HEK293 (cell line): ENCODE measurements around the gene PROX2.

Experiments
- CTCF ChIA-PET: fragments of 350-600 bp; formaldehyde crosslinking; extraction: SDS; loops from one replicate; lab custom pipeline; 2021; ENCODE audit warnings: antibody characterized with exemption; lab: Yijun Ruan, JAX
- POLR2A ChIA-PET: fragments of 300-600 bp; formaldehyde crosslinking; extraction: SDS; loops from one replicate; lab custom pipeline; 2020; ENCODE audit warnings: antibody characterized with exemption, inconsistent platforms; lab: Yijun Ruan, JAX
- H3K27ac ChIP-seq: fragments of 200-500 bp; sonication (Bioruptor generic); 2 replicates; pipeline ENCODE4 v1.5.1; 2014; ENCODE audit warnings: low read depth, low read length, control low read depth, inconsistent platforms; ENCODE audit errors: extremely low read depth
- H3K36me3 ChIP-seq, 2 experiments: fragments of 200-500 bp in 1 of 2; sonication (Bioruptor generic) in 1 of 2; 1 replicate in 1 of 2; 2 replicates in 1 of 2; pipeline ENCODE4 v1.5.1; 2014 to 2017; ENCODE audit warnings: inconsistent platforms in 2 of 2, low read length in 2 of 2; ENCODE audit not compliant: control insufficient read depth in 2 of 2, insufficient read depth in 1 of 2
- H3K4me1 ChIP-seq: fragments of 200-500 bp; sonication (Bioruptor generic); 2 replicates; pipeline ENCODE4 v1.5.1; 2014; ENCODE audit warnings: mild to moderate bottlenecking, low read length, inconsistent platforms; ENCODE audit not compliant: control insufficient read depth, insufficient read depth
- H3K4me3 ChIP-seq: 2 replicates; pipeline ENCODE4 v1.5.1; 2011; ENCODE audit warnings: low read depth, mild to moderate bottlenecking, control low read depth, low read length, moderate library complexity
- H3K9me3 ChIP-seq: fragments of 200-500 bp; sonication (Bioruptor generic); 2 replicates; pipeline ENCODE4 v1.5.1; 2014; ENCODE audit warnings: low read depth, low read length, inconsistent platforms; ENCODE audit not compliant: control insufficient read depth, insufficient read depth
- EGR2 ChIP-seq: fragments of 450-650 bp; formaldehyde crosslinking; IDR thresholded peaks from 2 replicates; pipeline ENCODE4 v1.5.1; 2016; ENCODE audit warnings: low read depth, missing biosample characterization, missing genetic modification characterization
- HOXD13 ChIP-seq: sonication (generic); formaldehyde crosslinking; IDR thresholded peaks from 2 replicates; pipeline ENCODE4 v1.8.0; 2022; ENCODE audit warnings: missing genetic modification reagents, borderline replicate concordance
- MZF1 ChIP-seq: fragments of 450-650 bp; formaldehyde crosslinking; IDR thresholded peaks from 2 replicates; pipeline ENCODE4 v1.5.1; 2017; ENCODE audit warnings: missing biosample characterization, missing genetic modification characterization, borderline replicate concordance
- PRDM1 ChIP-seq: fragments of 450-650 bp; formaldehyde crosslinking; IDR thresholded peaks from 2 replicates; pipeline ENCODE4; 2016; ENCODE audit warnings: missing biosample characterization, missing genetic modification characterization
- SCRT2 ChIP-seq: fragments of 450-650 bp; formaldehyde crosslinking; IDR thresholded peaks from 2 replicates; pipeline ENCODE4 v1.5.1; 2016; ENCODE audit warnings: missing biosample characterization, missing genetic modification characterization
- ZBTB7A ChIP-seq: fragments of 450-650 bp; formaldehyde crosslinking; IDR thresholded peaks from 2 replicates; pipeline ENCODE4 v1.5.1; 2016; ENCODE audit warnings: low read depth, missing biosample characterization, missing genetic modification characterization
- ZNF133 ChIP-seq: fragments of 450-650 bp; formaldehyde crosslinking; IDR thresholded peaks from 2 replicates; pipeline ENCODE4 v1.5.1; 2016; ENCODE audit warnings: missing biosample characterization, missing genetic modification characterization
- ZNF138 ChIP-seq: fragments of 450-650 bp; formaldehyde crosslinking; IDR thresholded peaks from 2 replicates; pipeline ENCODE4 v1.5.1; 2016; ENCODE audit warnings: missing biosample characterization, missing genetic modification characterization, borderline replicate concordance
- ZNF157 ChIP-seq: fragments of 450-650 bp; formaldehyde crosslinking; IDR thresholded peaks from 2 replicates; pipeline ENCODE4 v1.5.1; 2016; ENCODE audit warnings: missing biosample characterization, missing genetic modification characterization
- ZNF610 ChIP-seq: fragments of 450-650 bp; formaldehyde crosslinking; IDR thresholded peaks from 2 replicates; pipeline ENCODE4 v1.5.1; 2016; ENCODE audit warnings: missing biosample characterization, missing genetic modification characterization, borderline replicate concordance
- ZNF658 ChIP-seq: fragments of 450-650 bp; formaldehyde crosslinking; IDR thresholded peaks from 2 replicates; pipeline ENCODE4; 2016; ENCODE audit warnings: missing biosample characterization, missing genetic modification characterization
- ZNF701 ChIP-seq: fragments of 450-650 bp; formaldehyde crosslinking; IDR thresholded peaks from 2 replicates; pipeline ENCODE4 v1.5.1; 2016; ENCODE audit warnings: missing biosample characterization, missing genetic modification characterization
- ZNF768 ChIP-seq: fragments of 450-650 bp; formaldehyde crosslinking; IDR thresholded peaks from 2 replicates; pipeline ENCODE4 v1.5.1; 2018; ENCODE audit warnings: missing biosample characterization, mild to moderate bottlenecking, missing genetic modification characterization
- ZNF843 ChIP-seq: fragments of 450-650 bp; formaldehyde crosslinking; IDR thresholded peaks from 2 replicates; pipeline ENCODE4 v1.5.1; 2016; ENCODE audit warnings: missing biosample characterization, missing genetic modification characterization
- TF ChIP-seq, protein P1 (sequence below): fragments of 450-650 bp; formaldehyde crosslinking; IDR thresholded peaks from 2 replicates; pipeline ENCODE4 v1.5.1; 2016; ENCODE audit warnings: missing biosample characterization, missing genetic modification characterization
- TF ChIP-seq, protein P2 (sequence below): fragments of 450-650 bp; formaldehyde crosslinking; IDR thresholded peaks from 2 replicates; pipeline ENCODE4 v1.5.1; 2016; ENCODE audit warnings: missing biosample characterization, missing genetic modification characterization
- TF ChIP-seq, protein P3 (sequence below): fragments of 450-650 bp; formaldehyde crosslinking; conservative IDR thresholded peaks from 2 replicates; pipeline ENCODE4 v1.5.1; 2016; ENCODE audit warnings: low read depth, missing biosample characterization, missing genetic modification characterization
- TF ChIP-seq, protein P4 (sequence below): fragments of 450-650 bp; formaldehyde crosslinking; IDR thresholded peaks from 2 replicates; pipeline ENCODE4 v1.5.1; 2016; ENCODE audit warnings: missing biosample characterization, missing genetic modification characterization
- TF ChIP-seq, protein P5 (sequence below): fragments of 450-650 bp; formaldehyde crosslinking; IDR thresholded peaks from 2 replicates; pipeline ENCODE4 v1.5.1; 2016; ENCODE audit warnings: missing biosample characterization, missing genetic modification characterization

The PROX2 gene

DNA sequence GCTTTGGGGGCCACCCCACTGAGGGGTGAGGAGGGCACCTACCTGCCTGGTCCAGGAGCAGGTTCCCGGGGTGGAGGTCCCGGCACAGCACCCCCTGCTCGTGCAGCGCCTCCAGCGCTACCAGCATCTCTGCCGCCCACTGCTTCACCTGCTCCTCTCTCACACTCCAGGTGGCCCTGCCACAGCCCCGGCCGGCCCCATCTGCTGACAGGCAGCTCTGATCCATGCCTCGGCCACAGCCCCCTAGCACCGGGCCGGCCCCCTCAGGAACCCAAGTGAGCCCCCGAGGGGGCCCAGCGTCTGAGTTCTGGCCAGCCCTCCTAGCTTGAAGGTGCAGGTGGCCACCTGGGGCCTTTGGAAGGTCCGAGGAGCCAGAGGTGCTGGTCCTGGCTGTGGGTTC is 33.6 kb upstream of the PROX2 start:
- no peak overlapping the region for H3K27ac ChIP-seq
- peaks cover 0 to 21% of the 10 kb centered on the region in 2 experiments; a peak in 2 of 3 replicates for H3K36me3 ChIP-seq
- no peak overlapping the region for H3K4me3 ChIP-seq
- no peaks in the 10 kb centered on the region for H3K9me3 ChIP-seq
- TF ChIP-seq PRDM1 (tag by site-specific recombination) (no peak), ZNF610 (tag by site-specific recombination) (no peak), HOXD13 (CRISPR knock-in tag) (no peak), ZNF658 (tag by site-specific recombination) (no peak), EGR2 (no peak), SCRT2 (no peak), MZF1 (tag by site-specific recombination) (no peak), ZNF701 (tag by site-specific recombination) (no peak), ZNF133 (tag by site-specific recombination) (no peak), ZNF768 (tag by site-specific recombination) (no peak), ZBTB7A (tag by site-specific recombination) (no peak), ZNF157 (tag by site-specific recombination) (no peak), ZNF843 (no peak), ZNF138 (tag by site-specific recombination) (no peak)
- TF ChIP-seq, protein P1, sequence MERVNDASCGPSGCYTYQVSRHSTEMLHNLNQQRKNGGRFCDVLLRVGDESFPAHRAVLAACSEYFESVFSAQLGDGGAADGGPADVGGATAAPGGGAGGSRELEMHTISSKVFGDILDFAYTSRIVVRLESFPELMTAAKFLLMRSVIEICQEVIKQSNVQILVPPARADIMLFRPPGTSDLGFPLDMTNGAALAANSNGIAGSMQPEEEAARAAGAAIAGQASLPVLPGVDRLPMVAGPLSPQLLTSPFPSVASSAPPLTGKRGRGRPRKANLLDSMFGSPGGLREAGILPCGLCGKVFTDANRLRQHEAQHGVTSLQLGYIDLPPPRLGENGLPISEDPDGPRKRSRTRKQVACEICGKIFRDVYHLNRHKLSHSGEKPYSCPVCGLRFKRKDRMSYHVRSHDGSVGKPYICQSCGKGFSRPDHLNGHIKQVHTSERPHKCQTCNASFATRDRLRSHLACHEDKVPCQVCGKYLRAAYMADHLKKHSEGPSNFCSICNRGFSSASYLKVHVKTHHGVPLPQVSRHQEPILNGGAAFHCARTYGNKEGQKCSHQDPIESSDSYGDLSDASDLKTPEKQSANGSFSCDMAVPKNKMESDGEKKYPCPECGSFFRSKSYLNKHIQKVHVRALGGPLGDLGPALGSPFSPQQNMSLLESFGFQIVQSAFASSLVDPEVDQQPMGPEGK (tag by site-specific recombination): no peak
- TF ChIP-seq, protein P2, sequence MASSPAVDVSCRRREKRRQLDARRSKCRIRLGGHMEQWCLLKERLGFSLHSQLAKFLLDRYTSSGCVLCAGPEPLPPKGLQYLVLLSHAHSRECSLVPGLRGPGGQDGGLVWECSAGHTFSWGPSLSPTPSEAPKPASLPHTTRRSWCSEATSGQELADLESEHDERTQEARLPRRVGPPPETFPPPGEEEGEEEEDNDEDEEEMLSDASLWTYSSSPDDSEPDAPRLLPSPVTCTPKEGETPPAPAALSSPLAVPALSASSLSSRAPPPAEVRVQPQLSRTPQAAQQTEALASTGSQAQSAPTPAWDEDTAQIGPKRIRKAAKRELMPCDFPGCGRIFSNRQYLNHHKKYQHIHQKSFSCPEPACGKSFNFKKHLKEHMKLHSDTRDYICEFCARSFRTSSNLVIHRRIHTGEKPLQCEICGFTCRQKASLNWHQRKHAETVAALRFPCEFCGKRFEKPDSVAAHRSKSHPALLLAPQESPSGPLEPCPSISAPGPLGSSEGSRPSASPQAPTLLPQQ (tag by site-specific recombination): no peak
- TF ChIP-seq, protein P3, sequence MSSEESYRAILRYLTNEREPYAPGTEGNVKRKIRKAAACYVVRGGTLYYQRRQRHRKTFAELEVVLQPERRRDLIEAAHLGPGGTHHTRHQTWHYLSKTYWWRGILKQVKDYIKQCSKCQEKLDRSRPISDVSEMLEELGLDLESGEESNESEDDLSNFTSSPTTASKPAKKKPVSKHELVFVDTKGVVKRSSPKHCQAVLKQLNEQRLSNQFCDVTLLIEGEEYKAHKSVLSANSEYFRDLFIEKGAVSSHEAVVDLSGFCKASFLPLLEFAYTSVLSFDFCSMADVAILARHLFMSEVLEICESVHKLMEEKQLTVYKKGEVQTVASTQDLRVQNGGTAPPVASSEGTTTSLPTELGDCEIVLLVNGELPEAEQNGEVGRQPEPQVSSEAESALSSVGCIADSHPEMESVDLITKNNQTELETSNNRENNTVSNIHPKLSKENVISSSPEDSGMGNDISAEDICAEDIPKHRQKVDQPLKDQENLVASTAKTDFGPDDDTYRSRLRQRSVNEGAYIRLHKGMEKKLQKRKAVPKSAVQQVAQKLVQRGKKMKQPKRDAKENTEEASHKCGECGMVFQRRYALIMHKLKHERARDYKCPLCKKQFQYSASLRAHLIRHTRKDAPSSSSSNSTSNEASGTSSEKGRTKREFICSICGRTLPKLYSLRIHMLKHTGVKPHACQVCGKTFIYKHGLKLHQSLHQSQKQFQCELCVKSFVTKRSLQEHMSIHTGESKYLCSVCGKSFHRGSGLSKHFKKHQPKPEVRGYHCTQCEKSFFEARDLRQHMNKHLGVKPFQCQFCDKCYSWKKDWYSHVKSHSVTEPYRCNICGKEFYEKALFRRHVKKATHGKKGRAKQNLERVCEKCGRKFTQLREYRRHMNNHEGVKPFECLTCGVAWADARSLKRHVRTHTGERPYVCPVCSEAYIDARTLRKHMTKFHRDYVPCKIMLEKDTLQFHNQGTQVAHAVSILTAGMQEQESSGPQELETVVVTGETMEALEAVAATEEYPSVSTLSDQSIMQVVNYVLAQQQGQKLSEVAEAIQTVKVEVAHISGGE (tag by site-specific recombination): no peak
- TF ChIP-seq, protein P4, sequence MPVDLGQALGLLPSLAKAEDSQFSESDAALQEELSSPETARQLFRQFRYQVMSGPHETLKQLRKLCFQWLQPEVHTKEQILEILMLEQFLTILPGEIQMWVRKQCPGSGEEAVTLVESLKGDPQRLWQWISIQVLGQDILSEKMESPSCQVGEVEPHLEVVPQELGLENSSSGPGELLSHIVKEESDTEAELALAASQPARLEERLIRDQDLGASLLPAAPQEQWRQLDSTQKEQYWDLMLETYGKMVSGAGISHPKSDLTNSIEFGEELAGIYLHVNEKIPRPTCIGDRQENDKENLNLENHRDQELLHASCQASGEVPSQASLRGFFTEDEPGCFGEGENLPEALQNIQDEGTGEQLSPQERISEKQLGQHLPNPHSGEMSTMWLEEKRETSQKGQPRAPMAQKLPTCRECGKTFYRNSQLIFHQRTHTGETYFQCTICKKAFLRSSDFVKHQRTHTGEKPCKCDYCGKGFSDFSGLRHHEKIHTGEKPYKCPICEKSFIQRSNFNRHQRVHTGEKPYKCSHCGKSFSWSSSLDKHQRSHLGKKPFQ (tag by site-specific recombination): no peak
- TF ChIP-seq, protein P5, sequence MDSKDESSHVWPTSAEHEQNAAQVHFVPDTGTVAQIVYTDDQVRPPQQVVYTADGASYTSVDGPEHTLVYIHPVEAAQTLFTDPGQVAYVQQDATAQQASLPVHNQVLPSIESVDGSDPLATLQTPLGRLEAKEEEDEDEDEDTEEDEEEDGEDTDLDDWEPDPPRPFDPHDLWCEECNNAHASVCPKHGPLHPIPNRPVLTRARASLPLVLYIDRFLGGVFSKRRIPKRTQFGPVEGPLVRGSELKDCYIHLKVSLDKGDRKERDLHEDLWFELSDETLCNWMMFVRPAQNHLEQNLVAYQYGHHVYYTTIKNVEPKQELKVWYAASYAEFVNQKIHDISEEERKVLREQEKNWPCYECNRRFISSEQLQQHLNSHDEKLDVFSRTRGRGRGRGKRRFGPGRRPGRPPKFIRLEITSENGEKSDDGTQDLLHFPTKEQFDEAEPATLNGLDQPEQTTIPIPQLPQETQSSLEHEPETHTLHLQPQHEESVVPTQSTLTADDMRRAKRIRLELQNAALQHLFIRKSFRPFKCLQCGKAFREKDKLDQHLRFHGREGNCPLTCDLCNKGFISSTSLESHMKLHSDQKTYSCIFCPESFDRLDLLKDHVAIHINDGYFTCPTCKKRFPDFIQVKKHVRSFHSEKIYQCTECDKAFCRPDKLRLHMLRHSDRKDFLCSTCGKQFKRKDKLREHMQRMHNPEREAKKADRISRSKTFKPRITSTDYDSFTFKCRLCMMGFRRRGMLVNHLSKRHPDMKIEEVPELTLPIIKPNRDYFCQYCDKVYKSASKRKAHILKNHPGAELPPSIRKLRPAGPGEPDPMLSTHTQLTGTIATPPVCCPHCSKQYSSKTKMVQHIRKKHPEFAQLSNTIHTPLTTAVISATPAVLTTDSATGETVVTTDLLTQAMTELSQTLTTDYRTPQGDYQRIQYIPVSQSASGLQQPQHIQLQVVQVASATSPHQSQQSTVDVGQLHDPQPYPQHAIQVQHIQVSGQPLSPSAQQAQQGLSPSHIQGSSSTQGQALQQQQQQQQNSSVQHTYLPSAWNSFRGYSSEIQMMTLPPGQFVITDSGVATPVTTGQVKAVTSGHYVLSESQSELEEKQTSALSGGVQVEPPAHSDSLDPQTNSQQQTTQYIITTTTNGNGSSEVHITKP: no peak
- TF ChIP-seq, all 188 proteins: peak for 0
- H3K4me1 ChIP-seq: no peaks in the 10 kb centered on the region
- ChIA-PET POLR2A (no interaction called here), CTCF (interaction anchor here (6.3 kb wide), 1 partner anchor 14 kb away, joined by 64 read pairs; no protein-coding TSS in a partner anchor)
